A673 (cell line): ENCODE measurements around the gene ZNF582. TPM values are rescaled to one million over a fixed set of nuclear protein-coding genes. Genes with fewer than 3 reads are reported as not detected.

Source experiments
- Bru-seq: library from RNA; stranded (reverse); fragments of 400-500 nt; gene quantifications from one replicate; lab custom pipeline; 2021; lab: Mats Ljungman, UMichigan
- BruChase-seq, 2 experiments: library from RNA; stranded (reverse); fragments of 400-500 nt; gene quantifications; one replicate each; lab custom pipeline; 2021; lab: Mats Ljungman, UMichigan
- BruUV-seq: library from RNA; stranded (reverse); fragments of 400-500 nt; replicated peaks from 2 replicates; lab custom pipeline; 2021; lab: Mats Ljungman, UMichigan
- CTCF ChIA-PET: fragments of 300-600 bp; sonication (Branson Sonifier 250); formaldehyde crosslinking; loops from one replicate; lab custom pipeline; 2022; ENCODE audit warnings: antibody characterized with exemption; lab: Charles Lee
- POLR2A ChIA-PET: fragments of 300-600 bp; sonication (Branson Sonifier 250); formaldehyde crosslinking; loops from one replicate; lab custom pipeline; 2022; ENCODE audit warnings: antibody characterized with exemption; ENCODE audit not compliant: low non-redundant PET; lab: Charles Lee
- DNase-seq: peaks from one replicate; pipeline ENCODE4 v3.0.0-alpha.2; 2015; ENCODE audit warnings: low spot score
- H3K27ac ChIP-seq: fragments of 200-600 bp; sonication (generic); 2 replicates; pipeline ENCODE4 v1.5.1; 2016; ENCODE audit warnings: mixed run types, low read depth, mild to moderate bottlenecking, mixed read lengths, antibody characterized with exemption, low read length; ENCODE audit not compliant: poor library complexity, severe bottlenecking
- H3K27me3 ChIP-seq: fragments of 200-600 bp; sonication (generic); replicated peaks from 2 replicates; pipeline ENCODE4 v1.6.1; 2017; ENCODE audit warnings: mixed run types, low read depth, mild to moderate bottlenecking, mixed read lengths, antibody characterized with exemption, low read length; ENCODE audit not compliant: insufficient read depth, poor library complexity
- H3K36me3 ChIP-seq: fragments of 200-600 bp; sonication (generic); 2 replicates; pipeline ENCODE4 v1.6.1; 2016; ENCODE audit warnings: mixed run types, mild to moderate bottlenecking, mixed read lengths, antibody characterized with exemption, low read length; ENCODE audit not compliant: insufficient read depth, poor library complexity, severe bottlenecking
- H3K4me1 ChIP-seq: fragments of 200-600 bp; sonication (generic); 2 replicates; pipeline ENCODE4 v1.6.1; 2017; ENCODE audit warnings: mixed run types, mild to moderate bottlenecking, mixed read lengths, antibody characterized with exemption, low read length; ENCODE audit not compliant: insufficient read depth, poor library complexity, severe bottlenecking
- H3K4me3 ChIP-seq: fragments of 200-600 bp; sonication (generic); 2 replicates; pipeline ENCODE4 v1.5.1; 2016; ENCODE audit warnings: low read depth, mixed run types, mild to moderate bottlenecking, mixed read lengths, low read length; ENCODE audit not compliant: poor library complexity, severe bottlenecking
- H3K9me3 ChIP-seq: fragments of 200-600 bp; sonication (generic); 2 replicates; pipeline ENCODE4 v1.6.1; 2016; ENCODE audit warnings: mixed run types, low read depth, mild to moderate bottlenecking, mixed read lengths, antibody characterized with exemption, low read length; ENCODE audit not compliant: poor library complexity, severe bottlenecking
- EZH2 ChIP-seq: fragments of 200-600 bp; sonication (generic); IDR thresholded peaks from 2 replicates; pipeline ENCODE4 v1.6.1; 2017; ENCODE audit warnings: borderline replicate concordance, low read depth, mild to moderate bottlenecking, mixed read lengths, antibody characterized with exemption, low read length; ENCODE audit not compliant: poor library complexity, severe bottlenecking
- intact Hi-C: fragments of 100-400 bp; cut with micrococcal nuclease; formaldehyde crosslinking; loops from one replicate; pipeline ENCODE4 v1.10.0; 2022; ENCODE audit not compliant: unreplicated experiment
- long read RNA-seq: library from polyadenylated mRNA; stranded (forward); transcript quantifications from one replicate; pipeline ENCODE4 v2.0.0, GENCODE V29; 2022
- total RNA-seq: library from RNA; stranded (reverse); gene quantifications from 2 replicates; pipeline ENCODE4 v1.2.3, GENCODE V29; 2021
- TF ChIP-seq, protein P1 (sequence below): fragments of 300-800, 200-600 bp; sonication (generic); conservative IDR thresholded peaks from 2 replicates; pipeline ENCODE4 v1.5.1; 2017; ENCODE audit warnings: low read depth, mild to moderate bottlenecking, antibody characterized with exemption, low read length, moderate library complexity, mixed read lengths

Gene ZNF582
- total RNA-seq, result 2.7 and 3.0 TPM in 2 replicates
- percentile 62 among the genes with signal in this experiment for Bru-seq, nascent RNA
- percentile 53 among the genes with signal in this experiment for BruChase-seq, experiment 1, labeled RNA remaining after a 2-hour chase
- BruChase-seq, experiment 2, labeled RNA remaining after a 6-hour chase, result percentile 47 among the genes with signal in this experiment
- long read RNA-seq, transcript ZNF582-202 (5 exons, 2,053 nt), result major isoform, 6 of 9 reads
- long read RNA-seq, partial matches to known transcripts, result 0 of 9 reads
- long read RNA-seq, other reads (novel, unspliced or antisense), result 2 of 9 reads

- intact Hi-C loops, result no loop called here
- Histone ChIP-seq H3K27ac (peak within 1 kb of the TSS; percentile 90), H3K4me3 (peak within 1 kb of the TSS; percentile 52), H3K4me1 (no peaks in the 10 kb centered on the region), H3K36me3 (no peaks in the 10 kb centered on the region), H3K9me3 (peaks cover 9% of the 10 kb centered on the region), H3K27me3 (no peaks in the 10 kb centered on the region)
- TSS peak; percentile 75 for BruUV-seq
- ChIA-PET POLR2A (no interaction called here), CTCF (interaction anchor here (0.6 kb wide), 1 partner anchor 523 kb away, joined by 3 read pairs; no protein-coding TSS in a partner anchor)
- TF ChIP-seq, protein P1, sequence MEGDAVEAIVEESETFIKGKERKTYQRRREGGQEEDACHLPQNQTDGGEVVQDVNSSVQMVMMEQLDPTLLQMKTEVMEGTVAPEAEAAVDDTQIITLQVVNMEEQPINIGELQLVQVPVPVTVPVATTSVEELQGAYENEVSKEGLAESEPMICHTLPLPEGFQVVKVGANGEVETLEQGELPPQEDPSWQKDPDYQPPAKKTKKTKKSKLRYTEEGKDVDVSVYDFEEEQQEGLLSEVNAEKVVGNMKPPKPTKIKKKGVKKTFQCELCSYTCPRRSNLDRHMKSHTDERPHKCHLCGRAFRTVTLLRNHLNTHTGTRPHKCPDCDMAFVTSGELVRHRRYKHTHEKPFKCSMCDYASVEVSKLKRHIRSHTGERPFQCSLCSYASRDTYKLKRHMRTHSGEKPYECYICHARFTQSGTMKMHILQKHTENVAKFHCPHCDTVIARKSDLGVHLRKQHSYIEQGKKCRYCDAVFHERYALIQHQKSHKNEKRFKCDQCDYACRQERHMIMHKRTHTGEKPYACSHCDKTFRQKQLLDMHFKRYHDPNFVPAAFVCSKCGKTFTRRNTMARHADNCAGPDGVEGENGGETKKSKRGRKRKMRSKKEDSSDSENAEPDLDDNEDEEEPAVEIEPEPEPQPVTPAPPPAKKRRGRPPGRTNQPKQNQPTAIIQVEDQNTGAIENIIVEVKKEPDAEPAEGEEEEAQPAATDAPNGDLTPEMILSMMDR, result peak; percentile 96
- no peak for TF ChIP-seq EZH2
- DNase-seq, result peak; percentile 98
These were observed at the start of gene ZNF582 for GRCh38 chr19:56393119-56394012. Gene ZNF582, minus strand, starts transcription at chr19:56393534. Its CDS starts 1,782 bp downstream, at chr19:56391752.

GRCh38 chr19:56441206-56441792 is 48.0 kb upstream of the ZNF582 start:
- TF ChIP-seq, protein P1, result no peak
- TF ChIP-seq EZH2, result no peak
- Histone ChIP-seq H3K27ac (no peak overlapping the region), H3K9me3 (peaks cover 72% of the 10 kb centered on the region), H3K4me1 (no peaks in the 10 kb centered on the region), H3K36me3 (no peaks in the 10 kb centered on the region), H3K27me3 (no peaks in the 10 kb centered on the region), H3K4me3 (no peak overlapping the region)
- intact Hi-C loops, result no loop called here
- ChIA-PET CTCF (no interaction called here), POLR2A (no interaction called here)
- no peak for DNase-seq
- BruUV-seq, result no TSS peak

GRCh38 chr19:56423985-56424353 is 30.6 kb upstream of the ZNF582 start:
- Histone ChIP-seq H3K4me3 (no peak overlapping the region), H3K27ac (no peak overlapping the region), H3K27me3 (no peaks in the 10 kb centered on the region), H3K4me1 (no peaks in the 10 kb centered on the region), H3K9me3 (peaks cover 81% of the 10 kb centered on the region), H3K36me3 (peaks cover 23% of the 10 kb centered on the region)
- intact Hi-C loops, result no loop called here
- no peak for TF ChIP-seq EZH2
- TF ChIP-seq, protein P1, result no peak
- ChIA-PET POLR2A (no interaction called here), CTCF (no interaction called here)
- DNase-seq, result no peak
- BruUV-seq, result no TSS peak
